Endothelial cell of umbilical vein (primary cell): Measurements from ENCODE around the gene TRIM37. TPM values are rescaled to one million over a fixed set of nuclear protein-coding genes. Genes with fewer than 3 reads are reported as not detected.

ENCODE experiments used
- BruUV-seq: library from RNA; stranded (reverse); fragments of 400-500 nt; replicated peaks from 2 replicates; lab custom pipeline; 2021; lab: Mats Ljungman, UMichigan
- CTCF ChIA-PET: fragments of 300-600, 350-600 bp; sonication (Branson Sonifier 250); formaldehyde crosslinking; loops from one replicate; lab custom pipeline; 2021; ENCODE audit warnings: antibody characterized with exemption, inconsistent platforms; lab: Charles Lee
- POLR2A ChIA-PET: fragments of 300-600, 350-600 bp; sonication (Branson Sonifier 250); formaldehyde crosslinking; loops from one replicate; lab custom pipeline; 2021; ENCODE audit warnings: antibody characterized with exemption, inconsistent platforms; lab: Charles Lee
- DNase-seq: peaks from one replicate; pipeline ENCODE4 v3.0.0-alpha.2; 2011; ENCODE audit warnings: low read depth, low spot score
- FAIRE-seq: peaks from 2 replicates; lab custom pipeline; 2011; peaks lifted over from hg19 to GRCh38; lab: Jason Lieb, UNC
- H2AFZ ChIP-seq: 2 replicates; pipeline ENCODE4 v1.6.0; 2012; ENCODE audit warnings: low read depth, low read length, control low read depth, inconsistent platforms
- H3K27ac ChIP-seq: 2 replicates; pipeline ENCODE4 v1.5.1; 2011; ENCODE audit warnings: low read depth, mild to moderate bottlenecking, control low read depth, low read length, moderate library complexity; ENCODE audit not compliant: insufficient read depth
- H3K27me3 ChIP-seq, 2 experiments: 2 replicates each; pipeline versions ENCODE4 v1.6.0 to v1.6.1; 2011; ENCODE audit warnings: low read length in 2 of 2, mixed read lengths in 1 of 2; ENCODE audit not compliant: control insufficient read depth in 2 of 2, insufficient read depth in 2 of 2
- H3K36me3 ChIP-seq, 2 experiments: 2 replicates in 1 of 2; 3 replicates in 1 of 2; pipeline ENCODE4 v1.5.1; 2011; ENCODE audit warnings: low read length in 2 of 2, mild to moderate bottlenecking in 1 of 2, moderate library complexity in 1 of 2; ENCODE audit not compliant: control insufficient read depth in 2 of 2, insufficient read depth in 2 of 2; ENCODE audit errors: extremely low read depth in 1 of 2
- H3K4me1 ChIP-seq: 3 replicates; pipeline ENCODE4 v1.5.1; 2011; ENCODE audit warnings: mild to moderate bottlenecking, low read length; ENCODE audit not compliant: control insufficient read depth, insufficient read depth; ENCODE audit errors: extremely low read depth
- H3K4me2 ChIP-seq: 2 replicates; pipeline ENCODE4 v1.6.1; 2011; ENCODE audit warnings: low read length, control low read depth, mixed read lengths; ENCODE audit not compliant: insufficient read depth
- H3K4me3 ChIP-seq, 3 experiments: fragments of 200-600 bp in 1 of 3; sonication (generic), shearing (Covaris generic) in 1 of 3; replicated peaks in 1 of 3; 2 replicates each; pipeline ENCODE4 v1.5.1; 2011 to 2016; ENCODE audit warnings: control low read depth in 3 of 3, low read length in 3 of 3, mild to moderate bottlenecking in 2 of 3, inconsistent platforms in 1 of 3, low read depth in 1 of 3, moderate library complexity in 1 of 3; ENCODE audit not compliant: insufficient read depth in 1 of 3
- H3K79me2 ChIP-seq: 2 replicates; pipeline ENCODE4 v1.6.0; 2012; ENCODE audit warnings: low read length, inconsistent platforms; ENCODE audit not compliant: control insufficient read depth, insufficient read depth
- H3K9ac ChIP-seq: replicated peaks from 2 replicates; pipeline ENCODE3; 2011; ENCODE audit warnings: low read length, control low read depth; ENCODE audit not compliant: insufficient read depth; ENCODE audit errors: extremely low read depth
- H3K9me1 ChIP-seq: replicated peaks from 3 replicates; pipeline ENCODE4 v1.6.0; 2011; ENCODE audit warnings: mild to moderate bottlenecking, low read length; ENCODE audit not compliant: control insufficient read depth, insufficient read depth; ENCODE audit errors: extremely low read depth
- H3K9me3 ChIP-seq: replicated peaks from 2 replicates; pipeline ENCODE4 v1.5.1; 2012; ENCODE audit warnings: low read length, inconsistent platforms; ENCODE audit not compliant: control insufficient read depth, insufficient read depth
- H4K20me1 ChIP-seq: replicated peaks from 2 replicates; pipeline ENCODE3; 2011; ENCODE audit warnings: mild to moderate bottlenecking, low read length; ENCODE audit not compliant: control insufficient read depth, insufficient read depth; ENCODE audit errors: extremely low read depth
- CTCF ChIP-seq, 2 donors: IDR thresholded peaks; 1 replicate in 1 of 2; 2 replicates in 1 of 2; pipeline ENCODE4 v1.5.1; 2011; ENCODE audit warnings: low read length in 2 of 2, mild to moderate bottlenecking in 2 of 2, moderate library complexity in 2 of 2, control low read depth in 1 of 2, inconsistent platforms in 1 of 2, low read depth in 1 of 2; ENCODE audit not compliant: insufficient read depth in 1 of 2; ENCODE audit errors: extremely low read depth in 1 of 2
- EZH2 ChIP-seq: IDR thresholded peaks from 2 replicates; pipeline ENCODE4 v1.6.1; 2012; ENCODE audit warnings: borderline replicate concordance, low read depth, mild to moderate bottlenecking, moderate library complexity, low read length, inconsistent platforms; ENCODE audit not compliant: severe bottlenecking
- FOS ChIP-seq: IDR thresholded peaks from 2 replicates; pipeline ENCODE4 v1.6.1; 2011; ENCODE audit warnings: mild to moderate bottlenecking, low read length, moderate library complexity, borderline replicate concordance; ENCODE audit not compliant: insufficient read depth
- GATA2 ChIP-seq: IDR thresholded peaks from 2 replicates; pipeline ENCODE4 v1.7.0; 2011; ENCODE audit warnings: low read depth, mild to moderate bottlenecking, moderate library complexity, mixed read lengths, low read length; ENCODE audit not compliant: insufficient read length, insufficient read depth
- JUN ChIP-seq: IDR thresholded peaks from 2 replicates; pipeline ENCODE4 v1.6.1; 2011; ENCODE audit warnings: borderline replicate concordance, low read depth; ENCODE audit not compliant: insufficient read length, insufficient read depth
- MAX ChIP-seq: IDR thresholded peaks from 2 replicates; pipeline ENCODE4 v1.6.1; 2011; ENCODE audit not compliant: insufficient read depth, insufficient read length
- MYC ChIP-seq: IDR thresholded peaks from one replicate; pipeline ENCODE4 v1.6.1; 2011; ENCODE audit warnings: mild to moderate bottlenecking, low read depth, low read length
- POLR2A ChIP-seq: IDR thresholded peaks from 2 replicates; pipeline ENCODE4 v1.6.1; 2012; ENCODE audit warnings: low read depth, mild to moderate bottlenecking, control low read depth, low read length
- POLR2AphosphoS5 ChIP-seq: IDR thresholded peaks from 2 replicates; pipeline ENCODE4 v1.6.1; 2012; ENCODE audit warnings: low read depth, mild to moderate bottlenecking, control low read depth, low read length, moderate library complexity; ENCODE audit not compliant: insufficient read depth
- dilution Hi-C: fragments of 300-500 bp; cut with MboI; formaldehyde crosslinking; loops from one replicate; pipeline ENCODE4 v1.15.0; 2019; ENCODE audit warnings: low sequenced_read_pairs; ENCODE audit not compliant: extremely low pct_ligation_motif_present
- intact Hi-C: fragments of 100-400 bp; cut with micrococcal nuclease; formaldehyde crosslinking; loops from one replicate; pipeline ENCODE4 v1.10.0; 2022
- polyA plus RNA-seq, 4 experiments: library from polyadenylated mRNA; depleted of rRNA in 3 of 4; stranded (reverse) in 3 of 4; unstranded in 1 of 4; fragments of >200 nt; gene quantifications; 2 replicates each; pipeline versions ENCODE4 v1.2.1 to v1.2.3, GENCODE V29; 2011 to 2012; ENCODE audit warnings: missing spikeins in 1 of 4
- total RNA-seq: library from RNA; stranded (reverse); gene quantifications from 2 replicates; pipeline ENCODE4 v1.2.3, GENCODE V29; 2021

Gene TRIM37
- total and polyA plus RNA-seq, 2 donors (not counting 3 experiments of a cell fraction or from before 2014, with no cell fraction given): 18.8 to 41.9 TPM

- no peaks in the 10 kb centered on the region for H3K27me3 ChIP-seq
- H3K9ac ChIP-seq: no peak overlapping the region
- no peaks in the 10 kb centered on the region for H3K9me1 ChIP-seq
- CTCF ChIA-PET: no interaction called here
- no TSS peak for BruUV-seq
- TF ChIP-seq GATA2: no peak
- TF ChIP-seq POLR2A: no peak
- no peak for TF ChIP-seq JUN
- no peak for TF ChIP-seq EZH2
- no peak for TF ChIP-seq CTCF (IDR thresholded peaks at IDR 0.05; ENCODE audit: extremely low read depth in 1 of 2, insufficient read depth in 1 of 2, low read depth in 1 of 2, low read length in 2 of 2)
- TF ChIP-seq MYC: no peak
- no peak for TF ChIP-seq POLR2AphosphoS5
- no peak for TF ChIP-seq FOS
- TF ChIP-seq MAX: no peak
- intact Hi-C loops (no loop called here), dilution Hi-C loops (no loop called here)
- no peaks in the 10 kb centered on the region for H4K20me1 ChIP-seq
- H3K9me3 ChIP-seq: no peaks in the 10 kb centered on the region
- no peaks in the 10 kb centered on the region for H3K4me1 ChIP-seq
- H2AFZ ChIP-seq: no peak overlapping the region
- FAIRE-seq (no peak), DNase-seq (no peak)
- POLR2A ChIA-PET: no interaction called here
- H3K27ac ChIP-seq: no peak overlapping the region
- peaks cover 25% of the 10 kb centered on the region for H3K79me2 ChIP-seq
- H3K4me2 ChIP-seq: no peak overlapping the region
- peaks cover 0 to 2% of the 10 kb centered on the region in 2 experiments for H3K36me3 ChIP-seq
- H3K4me3 ChIP-seq: no peak overlapping the region
Observed at GRCh38 chr17:59126809-59127417, 20.2 kb upstream of the TRIM37 start.
